ENCODE data around the gene RUNX2. TPM values are rescaled to one million over a fixed set of nuclear protein-coding genes. Genes with fewer than 3 reads are reported as not detected.

Gene RUNX2
- polyA plus RNA-seq, 1 of the 3 experiments (the other 2 are of a cell fraction), result 4.4 TPM

- H3K27ac ChIP-seq (ENCODE audit: low read depth in 2 of 2, low read length in 1 of 2), result no peak overlapping the region
- no peaks in the 10 kb centered on the region for H3K9me3 ChIP-seq
- peaks cover 0 to 15% of the 10 kb centered on the region in 2 experiments; a peak in 2 of 4 replicates for H3K4me1 ChIP-seq (ENCODE audit: control insufficient read depth in 1 of 2, insufficient read depth in 2 of 2, low read depth in 1 of 2, low read length in 1 of 2)
- H4K20me1 ChIP-seq (ENCODE audit: insufficient read depth), result no peaks in the 10 kb centered on the region
- peaks cover 8% of the 10 kb centered on the region for H3F3A ChIP-seq (replicated peaks; ENCODE audit: insufficient read depth)
- H3K36me3 ChIP-seq (replicated peaks in 1 of 2; ENCODE audit: control insufficient read depth in 1 of 2, insufficient read depth in 2 of 2, low read length in 1 of 2), result no peaks in the 10 kb centered on the region
- no peaks in the 10 kb centered on the region for H3K27me3 ChIP-seq (ENCODE audit: insufficient read depth)
- whole genome bisulfite sequencing (ENCODE audit: low lambda C conversion rate), result 86% methylated on average over 5 of the region's 5 CpGs
- no peaks in the 10 kb centered on the region for H3K9me2 ChIP-seq
- no peak overlapping the region for H3K9ac ChIP-seq
- no peak overlapping the region for H3K4me2 ChIP-seq
- H3K79me2 ChIP-seq (ENCODE audit: insufficient read depth), result no peaks in the 10 kb centered on the region
- CTCF ChIA-PET, result no interaction called here
- TF ChIP-seq MXI1 (IDR thresholded peaks at IDR 0.05; ENCODE audit: low read depth, low read length) (no peak), TAF1 (IDR thresholded peaks at IDR 0.05; ENCODE audit: borderline replicate concordance, low read depth, low read length) (no peak), RCOR1 (IDR thresholded peaks at IDR 0.05; ENCODE audit: low read length) (no peak)
- no peak overlapping the region for H2AFZ ChIP-seq (ENCODE audit: low read depth)
- no peak for DNase-seq
- POLR2A ChIA-PET, result no interaction called here
- no peak overlapping the region for H3K4me3 ChIP-seq (ENCODE audit: low read depth in 2 of 2, low read length in 1 of 2)
These were observed 1.3 kb upstream of the RUNX2 start for GRCh38 chr6:45326698-45327417.

DNA sequence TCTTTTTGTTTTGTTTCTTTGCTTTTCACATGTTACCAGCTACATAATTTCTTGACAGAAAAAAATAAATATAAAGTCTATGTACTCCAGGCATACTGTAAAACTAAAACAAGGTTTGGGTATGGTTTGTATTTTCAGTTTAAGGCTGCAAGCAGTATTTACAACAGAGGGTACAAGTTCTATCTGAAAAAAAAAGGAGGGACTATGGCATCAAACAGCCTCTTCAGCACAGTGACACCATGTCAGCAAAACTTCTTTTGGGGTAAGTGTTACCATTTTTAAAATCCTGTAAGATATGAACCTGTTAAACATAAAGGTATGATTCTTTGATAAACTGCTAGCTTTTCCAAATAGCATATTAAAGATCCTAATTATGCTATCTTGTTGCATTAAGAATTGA lies 393 bp downstream of the RUNX2 start:
- H3K4me2 ChIP-seq, result peak overlapping the region; percentile 58; the same call in 1 of the 2 replicates
- no peak overlapping the region for H3K9ac ChIP-seq
- POLR2A ChIA-PET, result no interaction called here
- peak overlapping the region; percentile 62 for H2AFZ ChIP-seq (ENCODE audit: low read depth)
- no peak for TF ChIP-seq NRF1 (IDR thresholded peaks at IDR 0.05; ENCODE audit: low read depth, low read length)
- no peak for TF ChIP-seq EP300 (IDR thresholded peaks at IDR 0.05; ENCODE audit: borderline replicate concordance in 1 of 2, low read depth in 1 of 2, low read length in 1 of 2)
- TF ChIP-seq CTCF (IDR thresholded peaks at IDR 0.05), result no peak
- TF ChIP-seq TCF12 (IDR thresholded peaks at IDR 0.05), result no peak
- TF ChIP-seq USF2 (IDR thresholded peaks at IDR 0.05; ENCODE audit: borderline replicate concordance, low read depth, low read length), result no peak
- TF ChIP-seq TEAD4 (IDR thresholded peaks at IDR 0.05; ENCODE audit: borderline replicate concordance, insufficient read depth), result no peak
- TF ChIP-seq RCOR1 (IDR thresholded peaks at IDR 0.05; ENCODE audit: low read length), result no peak
- no peak for TF ChIP-seq GABPA (IDR thresholded peaks at IDR 0.05; ENCODE audit: low read depth)
- peaks cover 0 to 2% of the 10 kb centered on the region in 2 experiments for H3K36me3 ChIP-seq (replicated peaks in 1 of 2; ENCODE audit: control insufficient read depth in 1 of 2, insufficient read depth in 2 of 2, low read length in 1 of 2)
- peak overlapping the region; percentile 18 to 30; a peak in 2 of 4 replicates for H3K4me3 ChIP-seq (ENCODE audit: low read depth in 2 of 2, low read length in 1 of 2)
- no peaks in the 10 kb centered on the region for H3K27me3 ChIP-seq (ENCODE audit: insufficient read depth)
- CTCF ChIA-PET, result interaction anchor here (0.8 kb wide), 1 partner anchor 17 kb away, joined by 3 read pairs; no protein-coding TSS in a partner anchor
- no peak for DNase-seq
- peaks cover 8% of the 10 kb centered on the region for H3F3A ChIP-seq (replicated peaks; ENCODE audit: insufficient read depth)
- no peaks in the 10 kb centered on the region for H3K79me2 ChIP-seq (ENCODE audit: insufficient read depth)
- no peaks in the 10 kb centered on the region for H4K20me1 ChIP-seq (ENCODE audit: insufficient read depth)
- no peaks in the 10 kb centered on the region for H3K9me2 ChIP-seq
- peak overlapping the region; percentile 63 to 67; a peak in 3 of 4 replicates for H3K27ac ChIP-seq (ENCODE audit: low read depth in 2 of 2, low read length in 1 of 2)
- peaks cover 0 to 12% of the 10 kb centered on the region in 2 experiments; a peak in 2 of 4 replicates for H3K4me1 ChIP-seq (ENCODE audit: control insufficient read depth in 1 of 2, insufficient read depth in 2 of 2, low read depth in 1 of 2, low read length in 1 of 2)
- H3K9me3 ChIP-seq, result no peaks in the 10 kb centered on the region
